NCI-H345 (cell line): ENCODE results near the gene ATXN7.
A peak's percentile ranks its signal among the peaks of the same experiment; 100 is the strongest.

Source experiments
- DNase-seq: peaks from one replicate; lab custom pipeline; 2025; lab: John Stamatoyannopoulos, UW

ATXN7 gene

DNA sequence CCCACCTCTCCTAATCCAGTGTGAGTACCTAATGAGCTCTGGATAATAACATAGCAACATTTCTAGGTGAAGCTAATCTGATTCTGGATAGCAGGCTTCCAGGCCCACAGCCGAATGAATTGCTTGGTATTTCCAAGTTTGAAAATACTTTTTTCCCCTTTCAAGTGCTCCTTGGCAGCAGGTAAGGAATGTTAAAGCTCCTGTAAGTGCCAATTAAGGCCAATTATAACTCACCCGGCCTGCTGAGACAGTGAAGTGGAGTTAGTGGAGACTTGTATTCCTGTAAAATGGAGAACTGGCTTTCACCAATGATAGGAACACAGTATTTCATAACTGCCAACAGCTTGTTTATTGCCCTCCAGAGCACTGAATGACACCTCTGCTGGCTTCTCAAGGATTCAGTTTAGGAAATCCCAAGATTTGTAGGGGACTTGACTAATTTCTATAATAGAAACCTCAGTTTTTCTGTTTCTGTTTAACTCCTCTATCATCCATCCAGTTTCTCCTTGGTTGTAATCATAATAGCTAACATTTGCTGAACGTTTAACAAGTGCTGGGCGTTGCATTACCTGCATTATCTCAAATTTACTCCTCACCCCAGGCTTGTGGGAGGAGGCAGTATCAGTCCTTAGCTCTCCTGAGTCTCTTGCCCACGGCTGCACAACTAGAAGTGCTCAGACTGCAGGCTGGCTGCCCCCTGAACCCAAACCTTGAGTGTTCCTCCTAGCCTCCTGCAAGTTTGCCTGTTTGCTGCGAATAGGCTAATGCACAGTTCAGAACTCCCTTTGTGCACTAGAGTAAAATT lies 101.2 kb downstream of the ATXN7 start:
- no peak for DNase-seq

DNA sequence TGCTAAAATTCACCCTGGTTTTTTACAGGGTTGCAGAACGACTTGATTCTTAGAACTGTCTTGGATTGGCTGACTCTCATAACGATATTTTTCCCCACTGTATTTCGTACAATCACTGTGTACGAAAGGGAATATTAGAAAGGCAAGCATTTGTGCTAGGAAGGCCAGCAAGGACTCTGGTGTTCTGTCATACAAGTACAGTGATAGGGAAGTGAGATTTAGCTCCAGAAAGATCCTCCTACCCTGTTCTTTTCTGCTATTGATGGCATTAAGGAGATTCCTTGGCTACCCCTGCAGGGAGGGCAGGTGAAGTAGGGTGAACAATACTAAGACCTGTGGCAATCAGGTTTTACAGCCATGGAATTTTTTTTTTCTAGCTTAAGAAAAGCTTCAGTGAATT lies 102.3 kb downstream of the ATXN7 start:
- DNase-seq: no peak

- DNase-seq: no peak
Observed at GRCh38 chr3:63966871-63967270, 103.2 kb downstream of the ATXN7 start.

DNA sequence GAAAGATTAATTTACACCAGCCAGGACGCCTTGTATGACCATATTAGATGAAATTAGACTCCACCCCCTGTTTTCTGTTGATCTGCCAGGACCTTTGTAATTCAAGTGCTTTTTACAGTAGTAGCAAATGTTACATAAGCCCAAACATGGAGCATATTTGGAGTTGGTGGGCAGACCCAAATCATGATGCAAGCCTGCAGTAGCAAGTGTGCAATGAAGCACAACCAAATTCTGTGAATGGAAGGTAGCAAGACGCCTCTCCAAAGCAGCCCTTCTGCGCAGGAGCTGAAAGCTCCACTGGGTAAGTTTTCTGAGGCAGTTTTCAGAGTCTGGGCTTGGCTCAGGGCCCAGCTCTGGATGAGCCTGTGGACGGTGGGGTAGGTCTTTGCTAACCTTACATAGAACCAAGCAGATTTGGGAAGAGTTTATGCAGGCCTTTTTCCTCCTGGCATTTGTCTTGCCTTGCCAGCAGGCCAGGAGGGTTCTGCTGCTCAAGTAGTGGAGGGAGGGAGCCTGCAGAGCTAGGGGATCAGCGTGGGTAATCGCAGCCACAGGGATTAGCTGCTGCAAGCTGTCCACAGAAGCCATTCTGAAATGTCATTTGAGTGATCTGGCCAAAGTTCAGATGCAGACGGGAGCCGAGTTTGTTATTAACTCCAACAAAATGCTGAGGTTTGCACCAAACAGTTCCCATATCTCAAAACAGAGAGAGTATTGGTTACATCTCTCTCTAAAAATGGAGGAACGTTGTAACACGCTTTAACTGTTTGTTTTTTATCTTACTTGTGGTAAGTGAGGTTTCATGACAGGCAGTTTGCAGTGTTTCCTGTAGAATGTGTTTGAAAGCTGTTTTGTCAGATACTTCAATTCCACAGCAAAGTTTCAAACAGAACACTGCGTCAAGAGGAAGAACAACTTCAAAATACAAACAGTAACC lies 104.3 kb downstream of the ATXN7 start:
- DNase-seq: no peak

- DNase-seq: no peak
Observed at GRCh38 chr3:63968612-63969350, 105.1 kb downstream of the ATXN7 start.

DNA sequence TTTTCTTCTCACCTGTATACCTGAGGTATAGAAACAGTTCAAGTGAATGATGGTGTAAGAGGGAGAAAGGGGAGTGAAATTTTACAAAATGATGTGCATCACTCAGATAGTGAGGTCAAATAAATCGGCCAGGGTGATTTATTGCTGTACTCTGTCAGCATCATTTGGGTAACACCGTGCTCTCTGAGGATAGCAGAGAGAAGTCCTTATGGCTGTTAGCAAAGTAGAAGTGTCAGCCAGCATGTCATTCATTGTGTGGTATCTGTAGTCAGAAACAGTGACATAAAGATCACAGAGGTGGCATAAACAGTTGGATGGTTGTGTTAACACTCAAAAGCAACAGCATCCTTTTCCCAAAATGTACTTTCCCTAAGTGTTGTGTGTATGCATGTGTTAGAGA lies 106.2 kb downstream of the ATXN7 start:
- no peak for DNase-seq

DNA sequence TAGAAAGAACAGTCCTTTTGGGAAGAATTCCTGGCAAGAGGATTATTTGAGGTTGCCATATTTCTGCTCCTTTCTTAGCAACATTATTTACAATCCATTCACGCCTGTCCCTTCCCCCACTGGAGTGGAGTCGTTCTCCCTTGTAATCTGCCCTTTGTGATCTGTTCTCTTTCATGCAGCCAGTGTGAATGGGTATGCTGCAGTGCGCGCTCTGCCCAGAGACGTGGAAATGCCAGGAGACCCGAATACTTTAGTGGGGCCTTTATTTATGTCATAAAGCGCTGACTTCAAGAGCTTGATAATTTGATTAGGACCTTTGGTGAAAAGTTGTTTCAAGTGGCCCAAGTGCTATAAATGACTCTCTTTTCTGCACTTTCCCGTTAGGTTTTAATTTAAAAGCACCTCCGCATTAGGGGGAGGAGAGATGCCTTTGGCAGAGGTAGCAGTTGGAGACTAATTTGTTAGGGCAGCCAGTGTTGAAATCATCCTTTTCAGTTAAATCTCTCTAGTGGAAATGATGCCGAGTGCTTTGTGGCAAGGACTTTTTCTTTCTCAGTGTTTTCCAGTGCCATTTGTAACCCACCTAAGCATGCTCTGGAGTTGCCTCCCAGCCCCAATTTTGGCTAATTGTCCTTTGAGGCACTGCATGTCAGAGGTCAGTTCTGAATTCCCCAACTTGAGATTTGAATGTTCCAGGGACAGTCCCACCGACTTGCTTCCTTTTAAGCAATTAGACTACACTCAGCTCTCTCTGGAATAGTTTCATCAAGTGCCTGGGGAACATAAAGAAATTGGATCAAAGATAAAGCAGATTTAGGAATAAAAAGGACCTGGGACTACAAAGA lies 107.2 kb downstream of the ATXN7 start:
- DNase-seq: no peak

DNA sequence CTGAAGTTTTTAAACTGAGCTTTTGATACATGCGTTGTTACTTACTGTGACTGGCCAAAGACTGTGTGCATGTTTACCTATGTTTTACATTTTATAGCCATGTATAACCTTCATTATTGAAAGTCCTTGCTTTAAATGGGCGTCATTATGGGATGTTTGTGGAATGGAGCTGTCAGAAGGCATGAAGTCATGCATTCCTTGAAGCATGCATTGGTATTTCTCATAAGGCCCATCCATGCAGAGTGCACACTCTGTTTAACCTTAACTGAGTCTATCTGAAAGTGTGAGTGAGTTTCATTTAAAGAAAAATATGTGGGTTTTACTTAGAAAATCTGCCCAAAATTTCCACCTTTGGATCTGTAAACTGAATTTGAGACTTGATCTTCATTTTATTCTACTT lies 108.5 kb downstream of the ATXN7 start:
- no peak for DNase-seq

DNA sequence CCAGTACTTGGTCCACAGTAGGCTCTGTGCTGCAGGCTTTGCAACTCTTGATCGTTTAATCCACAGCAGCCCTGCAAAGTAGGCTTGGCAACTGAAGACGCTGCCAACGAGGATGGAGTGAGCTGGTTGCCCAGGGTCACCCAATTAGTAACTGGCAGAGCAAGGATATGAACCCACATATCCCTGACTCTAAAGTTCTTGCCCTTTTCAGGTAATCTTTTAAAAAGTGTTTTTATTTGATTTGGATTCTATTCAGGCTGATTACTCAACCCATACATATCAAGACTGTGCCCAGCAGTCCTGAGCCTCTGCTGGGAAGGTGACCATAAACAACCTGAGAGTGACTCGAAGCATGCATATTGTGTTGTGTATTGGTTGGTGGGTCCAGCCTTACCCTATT lies 109.3 kb downstream of the ATXN7 start:
- no peak for DNase-seq

DNA sequence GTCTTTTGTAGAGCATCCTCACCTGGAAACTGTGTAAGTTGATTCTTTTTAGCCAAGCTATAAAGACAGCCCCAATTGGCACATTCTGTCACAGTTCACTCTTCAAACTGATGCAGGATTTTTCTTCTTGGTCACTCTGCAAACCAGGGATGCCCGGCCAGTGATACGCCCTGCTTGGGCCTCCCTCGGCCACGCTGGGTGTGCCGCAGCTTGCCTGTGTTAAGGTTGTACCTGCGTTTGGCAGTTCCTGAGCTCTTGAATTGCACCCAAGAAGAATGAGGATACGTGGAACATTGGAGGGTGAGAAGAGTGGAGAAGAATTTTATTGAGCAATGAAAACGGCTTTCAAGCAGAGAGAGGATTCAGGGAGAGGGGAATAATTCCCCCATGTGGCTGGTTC lies 109.7 kb downstream of the ATXN7 start:
- no peak for DNase-seq

DNA sequence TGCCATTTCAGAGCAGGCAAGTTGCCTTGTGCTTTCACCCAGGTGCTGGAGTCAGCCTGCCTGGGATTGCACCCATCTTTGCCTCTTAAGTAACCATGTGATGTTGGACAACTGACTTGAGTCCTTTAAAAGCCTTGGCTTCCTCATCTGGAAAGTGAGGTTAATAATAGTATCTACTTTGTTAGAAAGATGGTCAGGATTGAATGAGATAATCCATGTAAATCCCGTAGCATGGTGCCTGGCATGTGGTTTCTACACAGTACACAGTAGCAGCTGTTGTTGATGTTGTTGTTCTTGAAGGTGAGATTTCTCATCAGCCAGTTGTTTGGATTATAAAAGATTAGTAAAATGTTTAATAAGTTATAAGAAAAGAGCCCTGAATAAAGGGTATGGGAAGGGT lies 110.8 kb downstream of the ATXN7 start:
- DNase-seq: no peak

- peak; percentile 14 for DNase-seq
Observed at GRCh38 chr3:63975723-63976122, 112.1 kb downstream of the ATXN7 start.

DNA sequence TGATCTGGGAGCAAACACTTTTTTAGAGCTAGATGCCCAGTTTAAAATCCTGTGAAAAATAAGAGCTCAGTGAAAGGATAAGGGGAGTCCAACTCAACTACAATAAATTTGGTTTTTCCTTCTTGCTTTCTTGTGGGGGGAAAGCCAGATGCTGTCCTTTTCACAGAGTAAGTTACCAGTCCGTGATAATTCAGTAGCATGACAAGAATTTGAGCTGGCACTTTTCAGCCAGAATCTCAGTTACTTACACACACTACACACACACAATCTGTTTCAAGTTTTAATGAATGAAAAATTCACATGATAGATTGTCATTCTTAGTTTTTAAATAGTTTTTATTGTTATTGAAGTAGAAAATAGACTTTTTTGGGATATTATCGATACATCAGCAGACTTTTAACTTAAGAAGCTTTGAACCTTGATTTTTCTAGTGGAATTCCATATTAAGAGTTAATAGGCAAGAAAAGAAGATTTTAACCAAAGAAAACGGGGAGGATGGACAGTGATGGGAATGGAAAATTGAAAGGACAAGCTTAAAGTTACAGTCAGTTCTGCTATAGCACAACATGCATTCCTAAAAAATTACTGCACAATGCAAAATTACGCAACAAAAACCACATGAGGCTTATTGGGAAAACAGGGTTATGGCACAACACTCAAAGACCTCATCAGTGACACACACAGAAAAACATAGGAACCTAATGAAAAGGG lies 112.6 kb downstream of the ATXN7 start:
- no peak for DNase-seq

DNA sequence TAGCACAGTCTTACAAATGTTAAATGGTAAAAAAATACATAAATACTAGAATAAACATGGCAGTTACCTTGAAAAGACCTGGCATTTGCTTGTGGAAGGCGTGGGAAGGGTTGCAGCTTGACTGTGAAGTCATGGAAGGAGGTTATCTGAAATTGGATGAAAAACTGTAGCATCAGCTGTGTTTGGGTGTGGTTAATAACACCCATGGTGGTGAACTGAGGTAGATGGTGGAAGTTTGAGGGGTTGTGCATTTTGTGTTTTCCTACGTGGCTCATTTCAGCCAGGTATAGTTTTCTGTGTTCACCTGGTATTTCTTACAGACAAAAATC lies 113.2 kb downstream of the ATXN7 start:
- DNase-seq: no peak

DNA sequence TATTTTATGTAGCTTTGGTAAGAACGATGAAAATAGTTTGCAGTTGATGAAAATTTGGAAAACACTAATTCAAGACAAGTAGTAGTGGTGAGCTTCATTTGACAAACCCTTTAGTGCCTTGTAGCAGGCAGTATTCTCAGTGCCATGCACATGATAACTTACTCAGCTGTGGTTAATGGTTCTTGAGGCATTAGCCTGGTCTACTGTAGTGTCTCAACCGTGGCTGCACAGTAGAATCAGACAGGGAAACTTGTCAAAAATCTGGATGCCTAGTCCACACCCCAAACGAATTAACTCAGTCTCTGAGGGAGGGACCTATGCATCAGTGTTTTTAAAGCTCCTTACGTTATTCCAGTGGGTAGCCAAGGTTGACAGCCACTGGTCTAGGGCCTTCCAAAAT lies 114.2 kb downstream of the ATXN7 start:
- DNase-seq: no peak

DNA sequence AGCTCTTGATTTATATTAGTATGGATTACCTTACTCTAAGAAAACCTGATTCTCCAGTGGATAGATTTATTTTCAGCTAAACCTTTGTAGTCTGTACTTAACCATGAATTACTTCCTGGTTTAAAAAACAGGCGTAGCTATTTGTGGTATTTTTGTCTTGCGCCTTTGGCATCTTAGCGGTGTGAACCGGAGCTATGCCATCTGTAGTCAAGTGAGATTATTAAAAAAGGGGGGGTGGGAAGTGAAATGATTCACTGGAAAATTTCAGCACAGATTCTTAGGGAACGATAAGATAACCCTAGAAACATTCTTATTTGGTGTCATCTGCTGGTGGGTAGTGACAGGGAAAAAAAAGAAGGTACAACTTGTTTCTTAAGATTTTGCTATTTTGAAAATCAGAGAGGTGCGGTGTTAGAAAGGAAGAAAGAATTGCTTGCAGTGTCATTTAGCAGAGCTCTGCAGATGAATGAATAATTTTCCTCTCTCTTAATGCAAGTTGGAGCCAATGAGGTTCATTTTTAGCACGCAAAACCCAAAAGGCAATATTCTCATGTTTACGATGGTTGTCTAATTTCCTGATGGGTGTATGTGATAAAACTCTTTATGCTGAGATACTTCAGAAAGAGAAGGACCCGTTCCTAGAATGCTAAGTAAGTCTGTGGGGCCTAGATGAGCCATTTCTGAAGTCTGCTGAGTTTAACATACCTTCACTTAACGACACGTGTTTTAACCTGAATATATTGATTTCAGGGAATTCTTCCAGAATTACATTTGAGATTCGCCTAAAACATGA lies 115.6 kb downstream of the ATXN7 start:
- no peak for DNase-seq

DNA sequence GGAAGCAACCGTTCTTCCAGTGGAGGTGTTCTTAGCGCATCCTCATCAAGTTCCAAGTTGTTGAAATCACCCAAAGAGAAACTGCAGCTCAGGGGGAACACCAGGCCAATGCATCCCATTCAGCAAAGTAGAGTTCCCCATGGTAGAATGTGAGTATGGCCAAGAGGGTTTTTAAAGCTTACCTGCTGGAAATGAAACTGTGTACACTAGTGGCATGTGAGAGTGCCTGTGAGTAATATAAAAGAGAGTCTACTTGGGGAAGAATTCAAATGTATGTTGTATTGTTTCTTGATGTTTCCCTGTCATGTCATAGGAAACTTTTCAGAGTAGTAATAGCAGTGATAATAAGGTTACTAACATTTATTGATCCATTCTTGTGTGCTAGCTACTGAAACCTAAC lies 116.4 kb downstream of the ATXN7 start:
- no peak for DNase-seq

DNA sequence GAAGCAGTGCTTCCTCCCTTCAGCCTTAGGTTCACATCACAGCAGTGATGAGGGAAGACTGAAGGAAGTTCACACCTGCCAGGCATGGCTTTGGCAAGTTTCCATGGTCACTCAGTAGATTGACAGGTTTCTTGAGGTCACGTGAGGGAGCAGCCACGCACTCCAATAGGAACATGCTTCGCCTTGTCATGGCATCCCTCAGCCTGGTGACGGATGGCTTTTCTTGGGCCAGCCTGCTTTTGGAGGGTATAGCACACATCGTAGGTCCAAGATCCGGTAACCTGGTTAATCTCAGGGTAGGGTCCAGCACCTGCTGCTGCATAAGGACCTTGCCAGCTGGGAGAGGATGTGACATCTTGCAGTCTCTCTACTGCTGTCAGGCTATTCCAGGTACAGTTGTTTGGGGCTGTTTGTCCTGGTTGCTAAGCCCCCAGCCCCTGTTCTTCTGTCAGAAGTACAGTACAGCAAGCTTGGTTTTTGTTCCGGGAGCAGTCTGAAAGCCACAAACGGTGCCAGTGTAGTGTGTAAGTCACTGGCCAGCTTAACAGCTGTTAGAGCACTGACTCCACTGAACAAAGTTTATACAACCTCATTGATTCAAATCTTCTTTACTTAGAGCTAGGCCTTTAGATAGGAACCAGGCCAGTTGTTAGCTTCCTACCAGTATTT lies 117.3 kb downstream of the ATXN7 start:
- DNase-seq: no peak

DNA sequence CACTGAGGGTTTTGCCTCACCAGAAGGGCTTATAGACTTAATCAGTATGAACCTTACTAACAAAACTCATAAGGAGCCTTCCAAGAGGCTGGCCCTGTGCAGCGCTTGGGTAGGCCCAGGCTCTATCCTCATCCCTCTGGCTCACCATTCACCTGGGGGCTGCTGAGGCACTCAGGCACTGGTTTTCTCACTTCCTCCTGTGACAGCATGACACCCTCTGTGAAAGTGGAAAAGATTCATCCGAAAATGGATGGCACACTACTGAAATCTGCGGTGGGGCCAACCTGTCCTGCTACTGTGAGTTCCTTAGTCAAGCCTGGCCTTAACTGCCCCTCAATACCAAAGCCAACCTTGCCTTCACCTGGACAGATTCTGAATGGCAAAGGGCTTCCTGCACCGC lies 118.3 kb downstream of the ATXN7 start:
- DNase-seq: no peak

- DNase-seq: no peak
Observed at GRCh38 chr3:63984391-63984790, 120.7 kb downstream of the ATXN7 start.
